T-helper 2 cell treated with Interferon-gamma antibody and Interleukin-4, amounts not matched to agents 100 ng/mL and 5 ng/mL, for 36 hours (primary cell): ENCODE data around the gene MCM10. TPM values are rescaled to one million over a fixed set of nuclear protein-coding genes. Genes with fewer than 3 reads are reported as not detected.

Experiments used
- intact Hi-C: fragments of 100-400 bp; cut with micrococcal nuclease; formaldehyde crosslinking; loops from one replicate; pipeline ENCODE4 v1.15.1; 2023
- total RNA-seq: library from RNA; stranded (reverse); gene quantifications from 2 replicates; pipeline ENCODE4 v1.2.3, GENCODE V29; 2022

Gene MCM10
- total RNA-seq, 1 donor from 2014 or later = 61.7 TPM

GRCh38 chr10:13163859-13164258 lies 2.5 kb downstream of the MCM10 start:
- intact Hi-C loops = no loop called here

- intact Hi-C loops = no loop called here
Observed at GRCh38 chr10:13165177-13165576, 3.8 kb downstream of the MCM10 start.

- intact Hi-C loops = no loop called here
Observed at GRCh38 chr10:13167568-13167967, 6.2 kb downstream of the MCM10 start.

- intact Hi-C loops = no loop called here
Observed at GRCh38 chr10:13168781-13169180, 7.4 kb downstream of the MCM10 start.

- intact Hi-C loops = no loop called here
Observed at GRCh38 chr10:13173616-13174015, 12.3 kb downstream of the MCM10 start.

GRCh38 chr10:13180788-13181187 lies 19.4 kb downstream of the MCM10 start:
- intact Hi-C loops = no loop called here

GRCh38 chr10:13182424-13182823 lies 21.1 kb downstream of the MCM10 start:
- intact Hi-C loops = no loop called here

- intact Hi-C loops = no loop called here
Observed at GRCh38 chr10:13183625-13184024, 22.3 kb downstream of the MCM10 start.

- intact Hi-C loops = no loop called here
Observed at GRCh38 chr10:13184276-13184675, 22.9 kb downstream of the MCM10 start.

GRCh38 chr10:13184730-13185514 lies 23.6 kb downstream of the MCM10 start:
- intact Hi-C loops = no loop called here

- intact Hi-C loops = no loop called here
Observed at GRCh38 chr10:13187135-13187534, 25.8 kb downstream of the MCM10 start.

- intact Hi-C loops = no loop called here
Observed at GRCh38 chr10:13188593-13188992, 27.2 kb downstream of the MCM10 start.

GRCh38 chr10:13189961-13190360 lies 28.6 kb downstream of the MCM10 start:
- intact Hi-C loops = no loop called here

GRCh38 chr10:13190816-13191215 lies 29.5 kb downstream of the MCM10 start:
- intact Hi-C loops = no loop called here

- intact Hi-C loops = no loop called here
Observed at GRCh38 chr10:13191362-13191761, 30.0 kb downstream of the MCM10 start.

- intact Hi-C loops = no loop called here
Observed at GRCh38 chr10:13193637-13194036, 32.3 kb downstream of the MCM10 start.

GRCh38 chr10:13195016-13195415 lies 33.7 kb downstream of the MCM10 start:
- intact Hi-C loops = no loop called here

- intact Hi-C loops = no loop called here
Observed at GRCh38 chr10:13201132-13201531, 39.8 kb downstream of the MCM10 start.

- intact Hi-C loops = loop anchor here (1.0 kb wide), 1 partner anchor 96 kb away; no protein-coding TSS in a partner anchor
Observed at GRCh38 chr10:13206091-13206490, 44.7 kb downstream of the MCM10 start.

GRCh38 chr10:13206546-13207443 lies 45.4 kb downstream of the MCM10 start:
- intact Hi-C loops = loop anchor here (1.0 kb wide), 1 partner anchor 96 kb away; no protein-coding TSS in a partner anchor

GRCh38 chr10:13213163-13213562 lies 51.8 kb downstream of the MCM10 start:
- intact Hi-C loops = no loop called here

GRCh38 chr10:13218878-13219277 lies 57.5 kb downstream of the MCM10 start:
- intact Hi-C loops = no loop called here
